IMR-90 (cell line): ENCODE results near the gene ANO1. TPM values are rescaled to one million over a fixed set of nuclear protein-coding genes. Genes with fewer than 3 reads are reported as not detected.

Experiments
- ATAC-seq: fragments of 200-7000 bp; cut with Tn5 transposase; 2 replicates; pipeline ENCODE4 v1.9.1; 2020; ENCODE audit warnings: low read depth, mild to moderate bottlenecking, moderate library complexity
- BruUV-seq: library from RNA; stranded (reverse); fragments of 400-500 nt; replicated peaks from 2 replicates; lab custom pipeline; 2021; lab: Mats Ljungman, UMichigan
- CTCF ChIA-PET: fragments of 300-600 bp; formaldehyde crosslinking; extraction: SDS; loops from one replicate; lab custom pipeline; 2021; ENCODE audit warnings: antibody characterized with exemption; lab: Yijun Ruan, JAX
- POLR2A ChIA-PET: fragments of 300-600 bp; sonication (Branson Sonifier 250); formaldehyde crosslinking; loops from one replicate; lab custom pipeline; 2022; ENCODE audit warnings: antibody characterized with exemption; ENCODE audit not compliant: unreplicated experiment; lab: Charles Lee
- DNase-seq: peaks from one replicate; pipeline ENCODE4 v3.0.0; 2013
- H2AFZ ChIP-seq: replicated peaks from 2 replicates; pipeline ENCODE3; 2013; ENCODE audit warnings: low read length, mild to moderate bottlenecking; ENCODE audit not compliant: poor library complexity
- H2AK5ac ChIP-seq: 2 replicates; pipeline ENCODE4 v1.6.1; 2013; ENCODE audit warnings: low read depth, low read length, inconsistent platforms
- H2AK9ac ChIP-seq: replicated peaks from 2 replicates; pipeline ENCODE3; 2013; ENCODE audit warnings: mild to moderate bottlenecking, low read depth, low read length, moderate library complexity; ENCODE audit not compliant: poor library complexity
- H2BK120ac ChIP-seq: 2 replicates; pipeline ENCODE4 v1.6.1; 2013; ENCODE audit warnings: low read depth, low read length, inconsistent platforms
- H2BK15ac ChIP-seq: 3 replicates; pipeline ENCODE4 v1.6.1; 2013; ENCODE audit warnings: low read depth, low read length, inconsistent platforms
- H2BK20ac ChIP-seq: 2 replicates; pipeline ENCODE4 v1.6.1; 2013; ENCODE audit warnings: low read depth, mild to moderate bottlenecking, inconsistent platforms, low read length, moderate library complexity
- H2BK5ac ChIP-seq: 2 replicates; pipeline ENCODE4 v1.6.1; 2013; ENCODE audit warnings: mild to moderate bottlenecking, low read depth, low read length, inconsistent platforms; ENCODE audit not compliant: poor library complexity, severe bottlenecking
- H3K14ac ChIP-seq: replicated peaks from 2 replicates; pipeline ENCODE4 v1.6.1; 2013; ENCODE audit warnings: low read depth, low read length, inconsistent platforms
- H3K18ac ChIP-seq: 2 replicates; pipeline ENCODE4 v1.6.1; 2013; ENCODE audit warnings: low read depth, low read length, control low read depth
- H3K23ac ChIP-seq: 2 replicates; pipeline ENCODE4 v1.6.1; 2013; ENCODE audit warnings: low read depth, low read length, inconsistent platforms
- H3K27ac ChIP-seq: 2 replicates; pipeline ENCODE4 v1.5.1; 2013; ENCODE audit warnings: mild to moderate bottlenecking, control low read depth, low read length; ENCODE audit not compliant: insufficient read depth
- H3K27me3 ChIP-seq: 2 replicates; pipeline ENCODE4 v1.6.1; 2013; ENCODE audit warnings: low read length; ENCODE audit not compliant: control insufficient read depth, insufficient read depth
- H3K36me3 ChIP-seq: 2 replicates; pipeline ENCODE4 v1.6.1; 2013; ENCODE audit warnings: low read length, mixed read lengths; ENCODE audit not compliant: control insufficient read depth, insufficient read depth
- H3K4ac ChIP-seq: 2 replicates; pipeline ENCODE4 v1.6.1; 2013; ENCODE audit warnings: low read depth, low read length, inconsistent platforms
- H3K4me1 ChIP-seq: 2 replicates; pipeline ENCODE4 v1.6.1; 2013; ENCODE audit warnings: low read length, mixed read lengths; ENCODE audit not compliant: control insufficient read depth, insufficient read depth
- H3K4me2 ChIP-seq: 2 replicates; pipeline ENCODE4 v1.6.1; 2013; ENCODE audit warnings: low read depth, mild to moderate bottlenecking, control low read depth, low read length, moderate library complexity
- H3K4me3 ChIP-seq: 2 replicates; pipeline ENCODE4 v1.5.1; 2013; ENCODE audit warnings: low read depth, mild to moderate bottlenecking, control low read depth, low read length, moderate library complexity; ENCODE audit not compliant: insufficient read depth
- H3K56ac ChIP-seq: 2 replicates; pipeline ENCODE4 v1.6.1; 2013; ENCODE audit warnings: low read length, inconsistent platforms; ENCODE audit not compliant: insufficient read depth; ENCODE audit errors: extremely low read depth
- H3K79me1 ChIP-seq, 2 experiments: 2 replicates each; pipeline ENCODE4 v1.6.1; 2013; ENCODE audit warnings: low read length in 2 of 2, inconsistent platforms in 1 of 2, low read depth in 1 of 2
- H3K9ac ChIP-seq: 2 replicates; pipeline ENCODE4 v1.6.1; 2013; ENCODE audit warnings: low read depth, low read length, control low read depth
- H3K9me1 ChIP-seq: 2 replicates; pipeline ENCODE4 v1.6.1; 2013; ENCODE audit warnings: low read length, inconsistent platforms; ENCODE audit not compliant: insufficient read depth
- H3K9me3 ChIP-seq: 2 replicates; pipeline ENCODE4 v1.6.1; 2013; ENCODE audit warnings: low read length; ENCODE audit not compliant: control insufficient read depth, insufficient read depth
- H4K20me1 ChIP-seq: 2 replicates; pipeline ENCODE4 v1.6.1; 2013; ENCODE audit warnings: low read length, inconsistent platforms; ENCODE audit not compliant: insufficient read depth
- H4K5ac ChIP-seq: 2 replicates; pipeline ENCODE4 v1.6.1; 2013; ENCODE audit warnings: mild to moderate bottlenecking, low read depth, low read length, control low read depth
- H4K8ac ChIP-seq, 2 experiments: 2 replicates each; pipeline ENCODE4 v1.6.1; 2013; ENCODE audit warnings: low read depth in 2 of 2, low read length in 2 of 2, control low read depth in 1 of 2, inconsistent platforms in 1 of 2
- H4K91ac ChIP-seq: 2 replicates; pipeline ENCODE4 v1.6.1; 2013; ENCODE audit warnings: low read depth, low read length, inconsistent platforms; ENCODE audit not compliant: insufficient read depth
- BHLHE40 ChIP-seq: fragments of 150-350 bp; IDR thresholded peaks from 2 replicates; pipeline ENCODE4 v1.6.1; 2016; ENCODE audit warnings: mild to moderate bottlenecking, low read depth, low read length
- CEBPB ChIP-seq: IDR thresholded peaks from 2 replicates; pipeline ENCODE4 v1.6.1; 2012; ENCODE audit warnings: low read depth, low read length, improper control_type of control experiment
- CHD1 ChIP-seq: IDR thresholded peaks from 2 replicates; pipeline ENCODE4 v1.6.1; 2012; ENCODE audit warnings: low read depth, low read length, improper control_type of control experiment
- FOS ChIP-seq: fragments of 150-350 bp; IDR thresholded peaks from 2 replicates; pipeline ENCODE4 v1.6.1; 2016; ENCODE audit warnings: low read depth, low read length
- MAFK ChIP-seq: IDR thresholded peaks from 2 replicates; pipeline ENCODE4 v1.6.1; 2012; ENCODE audit warnings: low read depth, low read length, improper control_type of control experiment
- MAZ ChIP-seq: IDR thresholded peaks from 2 replicates; pipeline ENCODE4 v1.6.1; 2012; ENCODE audit warnings: low read depth, mild to moderate bottlenecking, low read length, improper control_type of control experiment, moderate library complexity, borderline replicate concordance
- MXI1 ChIP-seq: IDR thresholded peaks from 2 replicates; pipeline ENCODE4 v1.6.1; 2012; ENCODE audit warnings: low read depth, mild to moderate bottlenecking, low read length, moderate library complexity, borderline replicate concordance
- NFE2L2 ChIP-seq: fragments of 150-350 bp; IDR thresholded peaks from 2 replicates; pipeline ENCODE4 v1.6.1; 2016; ENCODE audit warnings: low read depth, mild to moderate bottlenecking, low read length
- POLR2A ChIP-seq: IDR thresholded peaks from 2 replicates; pipeline ENCODE4 v1.6.1; 2012; ENCODE audit warnings: mild to moderate bottlenecking, low read depth, low read length
- RAD21 ChIP-seq: IDR thresholded peaks from 2 replicates; pipeline ENCODE4 v1.6.1; 2012; ENCODE audit warnings: low read length, improper control_type of control experiment
- RCOR1 ChIP-seq: IDR thresholded peaks from 2 replicates; pipeline ENCODE4 v1.6.1; 2012; ENCODE audit warnings: mild to moderate bottlenecking, low read length, improper control_type of control experiment; ENCODE audit not compliant: insufficient replicate concordance
- RFX5 ChIP-seq: IDR thresholded peaks from 2 replicates; pipeline ENCODE4 v1.8.0; 2012; ENCODE audit warnings: low read depth, mild to moderate bottlenecking, low read length, moderate library complexity
- SMC3 ChIP-seq: fragments of 150-350 bp; IDR thresholded peaks from 2 replicates; pipeline ENCODE4 v1.6.1; 2016; ENCODE audit warnings: low read depth, mild to moderate bottlenecking, antibody characterized with exemption, low read length, moderate library complexity
- whole genome bisulfite sequencing, 2 experiments: methylation state at CpG; one replicate each; pipeline versions ENCODE4 v1.1.5 to v1.1.7; 2013; ENCODE audit warnings: missing lambda C conversion rate in 2 of 2; ENCODE audit not compliant: insufficient read length in 1 of 2; ENCODE audit errors: extremely low coverage in 2 of 2; 5-methylcytosine and 5-hydroxymethylcytosine counted together
- dilution Hi-C: fragments of 300-500 bp; cut with HindIII; formaldehyde crosslinking; loops from one replicate; pipeline ENCODE4 v1.14.3; 2018; ENCODE audit warnings: low sequenced_read_pairs; ENCODE audit not compliant: unreplicated experiment
- in situ Hi-C: fragments of 300-500 bp; cut with MboI; formaldehyde crosslinking; loops from 3 replicates; pipeline ENCODE4 v1.14.3; 2019; ENCODE audit warnings: low sequenced_read_pairs, inconsistent platforms, mixed read lengths
- intact Hi-C: fragments of 100-400 bp; cut with micrococcal nuclease; formaldehyde crosslinking; loops from 2 replicates; pipeline ENCODE4 v1.10.0; 2022
- polyA plus RNA-seq, 3 experiments: library from polyadenylated mRNA; depleted of rRNA; stranded (reverse); fragments of >200 nt; gene quantifications; 2 replicates each; pipeline ENCODE4 v1.2.3, GENCODE V29; 2012; ENCODE audit warnings: low replicate concordance in 1 of 3
- total RNA-seq: library from RNA; depleted of rRNA; stranded (reverse); fragments of >200 nt; gene quantifications from 2 replicates; pipeline ENCODE4 v1.2.3, GENCODE V29; 2012
- TF ChIP-seq, protein P1 (sequence below): fragments of 150-350 bp; IDR thresholded peaks from 2 replicates; pipeline ENCODE4 v1.6.1; 2016; ENCODE audit warnings: low read depth, mild to moderate bottlenecking, low read length, moderate library complexity, borderline replicate concordance
- TF ChIP-seq, protein P2 (sequence below): fragments of 150-350 bp; IDR thresholded peaks from 2 replicates; pipeline ENCODE4 v1.6.1; 2017; ENCODE audit warnings: mild to moderate bottlenecking, antibody characterized with exemption, low read length, low read depth
- TF ChIP-seq, protein P3 (sequence below): conservative IDR thresholded peaks from 2 replicates; pipeline ENCODE4 v1.5.1; 2012; ENCODE audit warnings: mild to moderate bottlenecking, low read depth, low read length, improper control_type of control experiment

Gene ANO1
- total and polyA plus RNA-seq, 2 of the 4 experiments (the other 2 are of a cell fraction), result 4.1 to 10.7 TPM

- Histone ChIP-seq H3K4me1 (peaks cover 9% of the 10 kb centered on the region), H2AFZ (no peak overlapping the region), H2BK5ac (no peak overlapping the region), H3K9ac (no peak overlapping the region), H4K5ac (no peak overlapping the region), H2BK20ac (no peak overlapping the region), H2AK9ac (no peak overlapping the region), H3K14ac (no peak overlapping the region), H4K8ac (no peak overlapping the region), H2AK5ac (no peak overlapping the region), H3K4me3 (no peak overlapping the region), H3K36me3 (no peaks in the 10 kb centered on the region), H3K23ac (no peak overlapping the region), H4K20me1 (no peaks in the 10 kb centered on the region), H3K9me3 (no peaks in the 10 kb centered on the region), H2BK120ac (no peak overlapping the region), H3K27me3 (no peaks in the 10 kb centered on the region; the same call in 1 of the 2 replicates), H3K4ac (no peak overlapping the region), H3K56ac (no peak overlapping the region), H3K18ac (no peak overlapping the region), H3K27ac (no peak overlapping the region), H3K4me2 (no peak overlapping the region), H3K79me1 (peaks cover 2 to 10% of the 10 kb centered on the region in 2 experiments; a peak in 2 of 4 replicates), H4K91ac (no peak overlapping the region), H3K9me1 (peaks cover 4% of the 10 kb centered on the region; the same call in 1 of the 2 replicates), H2BK15ac (no peak overlapping the region)
- in situ Hi-C loops, result no loop called here
- DNase-seq (no peak), ATAC-seq (no peak)
- BruUV-seq, result no TSS peak
- ChIA-PET CTCF (no interaction called here), POLR2A (no interaction called here)
- TF ChIP-seq MAZ, result no peak
- TF ChIP-seq, protein P1, sequence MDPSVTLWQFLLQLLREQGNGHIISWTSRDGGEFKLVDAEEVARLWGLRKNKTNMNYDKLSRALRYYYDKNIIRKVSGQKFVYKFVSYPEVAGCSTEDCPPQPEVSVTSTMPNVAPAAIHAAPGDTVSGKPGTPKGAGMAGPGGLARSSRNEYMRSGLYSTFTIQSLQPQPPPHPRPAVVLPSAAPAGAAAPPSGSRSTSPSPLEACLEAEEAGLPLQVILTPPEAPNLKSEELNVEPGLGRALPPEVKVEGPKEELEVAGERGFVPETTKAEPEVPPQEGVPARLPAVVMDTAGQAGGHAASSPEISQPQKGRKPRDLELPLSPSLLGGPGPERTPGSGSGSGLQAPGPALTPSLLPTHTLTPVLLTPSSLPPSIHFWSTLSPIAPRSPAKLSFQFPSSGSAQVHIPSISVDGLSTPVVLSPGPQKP, result no peak
- TF ChIP-seq CEBPB, result no peak
- TF ChIP-seq, protein P2, sequence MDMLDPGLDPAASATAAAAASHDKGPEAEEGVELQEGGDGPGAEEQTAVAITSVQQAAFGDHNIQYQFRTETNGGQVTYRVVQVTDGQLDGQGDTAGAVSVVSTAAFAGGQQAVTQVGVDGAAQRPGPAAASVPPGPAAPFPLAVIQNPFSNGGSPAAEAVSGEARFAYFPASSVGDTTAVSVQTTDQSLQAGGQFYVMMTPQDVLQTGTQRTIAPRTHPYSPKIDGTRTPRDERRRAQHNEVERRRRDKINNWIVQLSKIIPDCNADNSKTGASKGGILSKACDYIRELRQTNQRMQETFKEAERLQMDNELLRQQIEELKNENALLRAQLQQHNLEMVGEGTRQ, result no peak
- TF ChIP-seq, protein P3, sequence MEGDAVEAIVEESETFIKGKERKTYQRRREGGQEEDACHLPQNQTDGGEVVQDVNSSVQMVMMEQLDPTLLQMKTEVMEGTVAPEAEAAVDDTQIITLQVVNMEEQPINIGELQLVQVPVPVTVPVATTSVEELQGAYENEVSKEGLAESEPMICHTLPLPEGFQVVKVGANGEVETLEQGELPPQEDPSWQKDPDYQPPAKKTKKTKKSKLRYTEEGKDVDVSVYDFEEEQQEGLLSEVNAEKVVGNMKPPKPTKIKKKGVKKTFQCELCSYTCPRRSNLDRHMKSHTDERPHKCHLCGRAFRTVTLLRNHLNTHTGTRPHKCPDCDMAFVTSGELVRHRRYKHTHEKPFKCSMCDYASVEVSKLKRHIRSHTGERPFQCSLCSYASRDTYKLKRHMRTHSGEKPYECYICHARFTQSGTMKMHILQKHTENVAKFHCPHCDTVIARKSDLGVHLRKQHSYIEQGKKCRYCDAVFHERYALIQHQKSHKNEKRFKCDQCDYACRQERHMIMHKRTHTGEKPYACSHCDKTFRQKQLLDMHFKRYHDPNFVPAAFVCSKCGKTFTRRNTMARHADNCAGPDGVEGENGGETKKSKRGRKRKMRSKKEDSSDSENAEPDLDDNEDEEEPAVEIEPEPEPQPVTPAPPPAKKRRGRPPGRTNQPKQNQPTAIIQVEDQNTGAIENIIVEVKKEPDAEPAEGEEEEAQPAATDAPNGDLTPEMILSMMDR, result no peak
- no peak for TF ChIP-seq BHLHE40
- TF ChIP-seq RFX5, result no peak
- no peak for TF ChIP-seq CHD1
- no peak for TF ChIP-seq MXI1
- no peak for TF ChIP-seq MAFK
- no peak for TF ChIP-seq POLR2A
- no peak for TF ChIP-seq FOS
- no peak for TF ChIP-seq NFE2L2
- no peak for TF ChIP-seq RCOR1
- TF ChIP-seq RAD21, result no peak
- TF ChIP-seq SMC3, result no peak
- 100% methylated on average over 4 of the region's 8 CpGs; no CpG with 5 or more reads in 1 of the 2 experiments for WGBS, 2 experiments
- dilution Hi-C loops, result no loop called here
- intact Hi-C loops, result loop anchor here (5.0 kb wide), 1 partner anchor 159 kb away; no protein-coding TSS in a partner anchor
These were observed 2.3 kb upstream of the ANO1 start for GRCh38 chr11:70075836-70076235.
